Right atrium auricular region (tissue), 2 donors: ENCODE measurements around the gene HES5. TPM values are rescaled to one million over a fixed set of nuclear protein-coding genes. Genes with fewer than 3 reads are reported as not detected.
"Not testable (repeated sequence)": the region's sequence is repeated elsewhere in the genome, so short reads cannot be mapped to it uniquely, and the experiment has no call there.

ENCODE experiments used
- DNase-seq: peaks from one replicate; pipeline ENCODE4 v3.0.0-alpha.2; 2019; ENCODE audit warnings: low spot score
- H3K27ac ChIP-seq, 2 donors: fragments of 200-600 bp; sonication (generic); 1 replicate in 1 of 2; 2 replicates in 1 of 2; pipeline ENCODE4 v1.5.1; 2016 to 2019
- H3K27me3 ChIP-seq, 2 donors: fragments of 200-600 bp; sonication (generic); one replicate each; pipeline versions ENCODE4 v1.5.1 to v1.6.0; 2017 to 2019
- H3K36me3 ChIP-seq: fragments of 200-600 bp; sonication (generic); one replicate; pipeline ENCODE4 v1.5.1; 2016
- H3K4me1 ChIP-seq, 2 donors: fragments of 200-600 bp; sonication (generic); one replicate each; pipeline versions ENCODE4 v1.5.1 to v1.6.0; 2017 to 2019
- H3K4me3 ChIP-seq, 2 donors: fragments of 200-600 bp; sonication (generic); 1 replicate in 1 of 2; 2 replicates in 1 of 2; pipeline ENCODE4 v1.5.1; 2017 to 2019; ENCODE audit warnings: mild to moderate bottlenecking in 1 of 2, moderate library complexity in 1 of 2
- H3K9me3 ChIP-seq, 2 donors: fragments of 200-600 bp; sonication (generic); one replicate each; pipeline ENCODE4 v1.5.1; 2019
- CTCF ChIP-seq, 2 donors: fragments of 200-600 bp; sonication (generic); IDR thresholded peaks; one replicate each; pipeline ENCODE4 v1.5.1; 2019; ENCODE audit warnings: antibody characterized with exemption in 2 of 2
- total RNA-seq, 2 donors: library from RNA; depleted of rRNA; stranded (reverse); fragments of >200 nt; gene quantifications; one replicate each; pipeline ENCODE4 v1.1.0, GENCODE V29; 2016

The HES5 gene
- total RNA-seq, 2 donors from 2014 or later, result not detected

- no peaks in the 10 kb centered on the region for H3K9me3 ChIP-seq
- H3K27me3 ChIP-seq, result no peaks in the 10 kb centered on the region
- H3K27ac ChIP-seq, result peak overlapping the region; percentile 83
- H3K4me1 ChIP-seq, result peaks cover 0 to 35% of the 10 kb centered on the region in 2 donors
- DNase-seq, result no peak
- H3K4me3 ChIP-seq, result peak overlapping the region in 1 of 2 donors; percentile 60
- H3K36me3 ChIP-seq, result no peaks in the 10 kb centered on the region
- peak in 1 of 2 donors; percentile 61 for TF ChIP-seq CTCF (IDR thresholded peaks at IDR 0.05)
These were observed 24.7 kb upstream of the HES5 start for GRCh38 chr1:2554621-2555387.

- H3K27me3 ChIP-seq, result no peaks in the 10 kb centered on the region
- H3K9me3 ChIP-seq, result no peaks in the 10 kb centered on the region
- peaks cover 0 to 42% of the 10 kb centered on the region in 2 donors for H3K4me1 ChIP-seq
- TF ChIP-seq CTCF (IDR thresholded peaks at IDR 0.05), result no peak
- no peaks in the 10 kb centered on the region for H3K36me3 ChIP-seq
- DNase-seq, result no peak
- H3K27ac ChIP-seq, result no peak overlapping the region
- H3K4me3 ChIP-seq, result no peak overlapping the region
These were observed 24.0 kb upstream of the HES5 start for GRCh38 chr1:2553871-2554620.

- not testable (repeated sequence) for H3K27ac ChIP-seq, H3K36me3 ChIP-seq, H3K9me3 ChIP-seq, H3K4me3 ChIP-seq, DNase-seq, H3K27me3 ChIP-seq
- H3K4me1 ChIP-seq, result peaks cover 0 to 45% of the 10 kb centered on the region in 2 donors
These were observed 23.0 kb upstream of the HES5 start for GRCh38 chr1:2553076-2553475.

- Histone ChIP-seq H3K27ac (peak overlapping the region in 1 of 2 donors; percentile 48), H3K4me1 (peaks cover 0 to 45% of the 10 kb centered on the region in 2 donors), H3K4me3 (no peak overlapping the region)
These were observed 22.1 kb upstream of the HES5 start for GRCh38 chr1:2552189-2552588.

GRCh38 chr1:2551544-2551943 is 21.5 kb upstream of the HES5 start:
- not testable (repeated sequence) for H3K27me3 ChIP-seq, H3K9me3 ChIP-seq, DNase-seq, H3K36me3 ChIP-seq
- H3K4me1 ChIP-seq, result peaks cover 0 to 46% of the 10 kb centered on the region in 2 donors
- peak overlapping the region; percentile 48 to 51 for H3K27ac ChIP-seq
- TF ChIP-seq CTCF (IDR thresholded peaks at IDR 0.05), result peak in 1 of 2 donors; percentile 35
- peak overlapping the region; percentile 30 to 35 for H3K4me3 ChIP-seq

More at GRCh38 chr1:2552189-2552588, 22.1 kb upstream of the HES5 start:
- no peaks in the 10 kb centered on the region for H3K9me3 ChIP-seq
- H3K27me3 ChIP-seq, result no peaks in the 10 kb centered on the region
- no peaks in the 10 kb centered on the region for H3K36me3 ChIP-seq
- DNase-seq, result no peak
- TF ChIP-seq CTCF (IDR thresholded peaks at IDR 0.05), result no peak

GRCh38 chr1:2550309-2550861 is 20.3 kb upstream of the HES5 start:
- peak overlapping the region; percentile 30 to 35 for H3K4me3 ChIP-seq
- not testable (repeated sequence) for H3K27me3 ChIP-seq, DNase-seq, H3K9me3 ChIP-seq, H3K36me3 ChIP-seq
- peaks cover 0 to 51% of the 10 kb centered on the region in 2 donors for H3K4me1 ChIP-seq
- H3K27ac ChIP-seq, result peak overlapping the region; percentile 48 to 51

GRCh38 chr1:2549367-2550029 is 19.4 kb upstream of the HES5 start:
- H3K27ac ChIP-seq, result peak overlapping the region; percentile 92 to 94
- DNase-seq, H3K36me3 ChIP-seq, H3K27me3 ChIP-seq, H3K9me3 ChIP-seq: not testable (repeated sequence)
- H3K4me1 ChIP-seq, result peaks cover 0 to 52% of the 10 kb centered on the region in 2 donors
- peak overlapping the region in 1 of 2 donors; percentile 63 for H3K4me3 ChIP-seq
